ENCODE data around the gene FOXO3.

The FOXO3 gene

DNA sequence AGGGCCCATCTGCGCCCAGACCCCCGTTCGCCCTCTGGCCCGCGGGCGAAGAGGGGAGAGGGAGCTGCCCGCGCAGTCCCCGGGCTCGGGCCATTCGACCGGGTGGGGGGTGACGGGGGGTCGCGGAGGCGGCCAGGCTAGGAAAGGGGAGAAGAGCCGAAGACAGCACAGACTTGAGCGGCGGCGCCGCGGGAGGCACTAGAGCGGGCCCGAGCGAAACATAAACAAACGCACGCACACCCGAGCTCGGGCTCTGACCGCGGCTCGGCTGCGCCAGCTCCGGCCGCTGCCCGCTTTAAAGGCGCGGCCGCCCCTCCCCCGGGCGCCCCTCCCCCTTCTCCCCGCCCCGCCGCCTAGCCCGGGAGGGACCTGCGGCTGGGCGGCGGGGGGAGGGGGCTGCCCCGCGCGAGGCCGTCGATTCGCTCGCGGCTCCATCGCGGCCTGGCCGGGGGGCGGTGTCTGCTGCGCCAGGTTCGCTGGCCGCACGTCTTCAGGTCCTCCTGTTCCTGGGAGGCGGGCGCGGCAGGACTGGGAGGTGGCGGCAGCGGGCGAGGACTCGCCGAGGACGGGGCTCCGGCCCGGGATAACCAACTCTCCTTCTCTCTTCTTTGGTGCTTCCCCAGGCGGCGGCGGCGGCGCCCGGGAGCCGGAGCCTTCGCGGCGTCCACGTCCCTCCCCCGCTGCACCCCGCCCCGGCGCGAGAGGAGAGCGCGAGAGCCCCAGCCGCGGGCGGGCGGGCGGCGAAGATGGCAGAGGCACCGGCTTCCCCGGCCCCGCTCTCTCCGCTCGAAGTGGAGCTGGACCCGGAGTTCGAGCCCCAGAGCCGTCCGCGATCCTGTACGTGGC lies at the start of gene FOXO3:
TSS of gene FOXO3 (plus strand) at position 455 of the 846 bp plus-strand sequence. CDS start at position 747, 292 bp downstream.
- in situ Hi-C loops (cut with MboI; ENCODE audit: low sequenced_read_pairs), result no loop called here

GRCh38 chr6:108518714-108519576 lies 41.8 kb upstream of the FOXO3 start:
- in situ Hi-C loops (cut with MboI; ENCODE audit: low sequenced_read_pairs), result no loop called here

- in situ Hi-C loops (cut with MboI; ENCODE audit: low sequenced_read_pairs), result loop anchor here (10.0 kb wide), 1 partner anchor 407 kb away; no protein-coding TSS in a partner anchor
Observed at GRCh38 chr6:108521616-108522107, 39.1 kb upstream of the FOXO3 start.

DNA sequence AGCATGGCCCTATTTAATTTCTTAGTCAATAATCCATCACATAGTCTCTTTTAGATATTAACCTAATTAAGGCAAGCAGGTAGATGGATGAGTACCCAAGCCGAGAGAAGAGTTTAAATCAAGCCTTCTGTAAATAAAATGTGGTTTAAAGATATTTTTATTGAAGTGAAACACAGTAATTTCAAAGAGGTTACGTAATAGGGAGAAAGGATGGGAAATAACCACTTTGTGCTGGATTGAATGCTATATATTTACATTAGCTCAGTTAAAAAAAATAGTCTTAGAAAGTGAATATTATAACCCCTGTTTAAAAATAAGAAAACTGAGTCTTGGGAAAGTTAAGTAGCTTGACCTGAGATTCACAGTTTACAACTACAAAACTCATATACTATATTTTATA lies 37.0 kb upstream of the FOXO3 start:
- in situ Hi-C loops (cut with MboI; ENCODE audit: low sequenced_read_pairs), result loop anchor here (10.0 kb wide), 1 partner anchor 409 kb away; no protein-coding TSS in a partner anchor

DNA sequence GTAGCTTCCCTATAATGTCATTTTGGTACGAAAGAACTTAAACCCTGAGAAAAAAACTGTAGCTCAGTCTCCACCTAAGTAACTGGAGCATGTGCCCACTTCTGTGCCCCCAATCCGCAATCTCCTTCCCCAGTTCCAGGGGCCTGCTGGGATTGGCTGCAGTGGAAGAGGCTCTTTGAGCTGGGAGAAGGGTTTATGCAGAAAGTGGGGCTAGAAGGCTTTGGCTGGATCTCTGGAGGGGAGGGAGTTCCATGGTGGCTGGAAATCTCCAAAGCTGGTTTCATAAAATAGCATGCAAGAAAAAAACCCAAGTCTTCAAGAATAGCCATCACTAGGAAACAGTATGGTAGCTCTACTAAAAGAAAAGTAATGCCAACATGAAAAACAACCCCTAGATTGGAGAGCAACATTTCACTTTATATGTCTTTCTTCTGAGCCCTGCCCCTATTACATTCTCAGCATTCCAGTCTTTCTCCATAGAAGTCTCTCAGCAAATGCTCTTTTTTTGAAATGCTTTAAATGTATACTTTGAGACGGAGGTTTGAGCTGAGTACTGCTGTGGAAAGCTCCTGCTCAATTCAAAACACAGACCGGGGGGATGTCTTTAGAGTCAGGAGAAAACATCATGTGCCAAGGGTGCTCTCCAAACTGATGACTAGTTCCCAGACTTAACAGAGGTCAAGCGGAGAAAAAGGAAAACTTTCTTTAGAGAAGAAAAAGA lies 36.0 kb upstream of the FOXO3 start:
- in situ Hi-C loops (cut with MboI; ENCODE audit: low sequenced_read_pairs), result loop anchor here (10.0 to 25.0 kb wide), 2 partner anchors 410 to 863 kb away; partner anchors contain the start of gene CD164

- in situ Hi-C loops (cut with MboI; ENCODE audit: low sequenced_read_pairs), result loop anchor here (10.0 to 25.0 kb wide), 2 partner anchors 412 to 861 kb away; partner anchors contain the start of gene CD164
Observed at GRCh38 chr6:108526739-108527174, 34.0 kb upstream of the FOXO3 start.

DNA sequence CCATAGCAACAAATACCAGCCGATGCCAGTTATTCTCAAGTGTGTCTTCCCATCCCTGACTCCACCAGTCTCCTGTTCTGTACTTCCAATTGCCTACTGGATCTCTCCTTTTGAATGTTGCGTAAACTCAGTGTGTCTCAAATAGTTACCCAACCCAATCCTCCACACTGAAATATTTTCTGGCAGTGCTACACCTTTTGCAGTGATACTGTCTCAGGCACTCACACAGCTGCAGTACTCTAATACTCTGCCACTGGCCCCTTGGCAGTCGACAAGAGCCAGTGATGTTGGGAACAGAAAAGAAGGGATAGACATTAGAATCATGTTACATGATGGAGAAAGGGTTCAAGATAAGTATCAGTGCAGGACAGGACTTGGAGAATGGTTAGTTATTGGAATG lies 31.8 kb upstream of the FOXO3 start:
- in situ Hi-C loops (cut with MboI; ENCODE audit: low sequenced_read_pairs), result loop anchor here (10.0 to 25.0 kb wide), 2 partner anchors 414 to 858 kb away; partner anchors contain the start of gene CD164

- in situ Hi-C loops (cut with MboI; ENCODE audit: low sequenced_read_pairs), result loop anchor here (25.0 kb wide), 1 partner anchor 856 kb away; the partner anchor contains the start of gene CD164
Observed at GRCh38 chr6:108531332-108531731, 29.4 kb upstream of the FOXO3 start.

DNA sequence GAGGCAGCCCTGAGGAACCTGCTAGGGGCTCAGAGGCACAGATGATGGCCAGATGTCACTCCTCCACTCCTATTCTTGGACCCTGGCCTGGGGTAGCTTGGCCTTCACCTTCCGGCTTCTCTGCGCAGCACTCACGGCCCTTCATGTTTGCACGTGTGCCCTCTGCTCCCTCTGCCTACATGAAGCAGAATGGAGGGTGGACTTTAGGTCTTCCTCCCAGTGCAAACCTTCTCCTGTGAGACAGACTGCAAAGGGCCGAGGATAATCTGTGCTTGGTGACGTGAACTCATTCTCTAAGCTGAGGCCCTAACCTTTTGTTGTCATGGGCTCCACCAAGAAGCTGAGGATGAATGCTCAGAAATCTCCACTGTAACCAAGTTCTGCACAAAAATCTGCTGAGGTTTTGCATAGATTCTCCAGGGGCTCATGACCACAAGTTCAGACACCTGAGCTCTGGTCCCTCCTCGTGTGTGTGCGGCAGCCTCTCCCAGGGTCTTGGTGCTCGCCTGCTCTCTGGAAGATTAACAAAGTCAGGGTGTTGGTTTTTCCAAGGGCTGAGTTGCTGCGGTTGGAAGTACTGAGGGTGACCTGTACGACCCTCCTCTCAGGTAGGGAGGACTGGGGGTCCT lies 25.5 kb upstream of the FOXO3 start:
- in situ Hi-C loops (cut with MboI; ENCODE audit: low sequenced_read_pairs), result loop anchor here (25.0 kb wide), 1 partner anchor 852 kb away; the partner anchor contains the start of gene CD164

DNA sequence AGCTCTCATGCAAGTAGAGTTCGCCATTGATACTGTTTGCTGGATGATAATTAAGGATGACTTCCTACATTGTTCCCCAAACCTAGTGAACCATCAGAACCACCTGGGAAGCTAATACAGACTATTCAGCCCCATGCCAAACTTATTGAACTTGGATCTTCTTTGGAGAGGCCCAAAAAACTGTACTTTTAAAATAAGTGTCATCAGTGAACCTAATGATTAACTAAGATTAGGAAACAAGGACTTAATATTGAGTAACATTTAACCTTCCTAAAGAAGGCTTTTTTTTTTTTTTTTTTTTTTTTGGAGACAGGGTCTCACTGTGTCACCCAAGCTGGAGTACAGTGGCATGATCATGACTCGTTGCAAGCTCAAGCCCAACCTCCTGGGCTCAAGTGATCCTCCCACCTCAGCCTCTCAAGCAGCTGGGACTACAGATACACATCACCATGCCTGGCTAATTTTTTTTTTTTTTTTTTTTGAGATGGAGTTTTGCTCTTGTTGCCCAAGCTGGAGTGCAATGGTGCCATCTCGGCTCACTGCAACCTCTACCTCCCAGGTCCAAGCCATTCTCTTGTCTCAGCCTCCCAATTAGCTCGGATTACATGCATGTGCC lies 24.7 kb upstream of the FOXO3 start:
- in situ Hi-C loops (cut with MboI; ENCODE audit: low sequenced_read_pairs), result loop anchor here (25.0 kb wide), 1 partner anchor 851 kb away; the partner anchor contains the start of gene CD164

- in situ Hi-C loops (cut with MboI; ENCODE audit: low sequenced_read_pairs), result loop anchor here (5.0 to 25.0 kb wide), 4 partner anchors 243 to 845 kb away; partner anchors contain the start of gene CD164
Observed at GRCh38 chr6:108541843-108542759, 18.6 kb upstream of the FOXO3 start.

DNA sequence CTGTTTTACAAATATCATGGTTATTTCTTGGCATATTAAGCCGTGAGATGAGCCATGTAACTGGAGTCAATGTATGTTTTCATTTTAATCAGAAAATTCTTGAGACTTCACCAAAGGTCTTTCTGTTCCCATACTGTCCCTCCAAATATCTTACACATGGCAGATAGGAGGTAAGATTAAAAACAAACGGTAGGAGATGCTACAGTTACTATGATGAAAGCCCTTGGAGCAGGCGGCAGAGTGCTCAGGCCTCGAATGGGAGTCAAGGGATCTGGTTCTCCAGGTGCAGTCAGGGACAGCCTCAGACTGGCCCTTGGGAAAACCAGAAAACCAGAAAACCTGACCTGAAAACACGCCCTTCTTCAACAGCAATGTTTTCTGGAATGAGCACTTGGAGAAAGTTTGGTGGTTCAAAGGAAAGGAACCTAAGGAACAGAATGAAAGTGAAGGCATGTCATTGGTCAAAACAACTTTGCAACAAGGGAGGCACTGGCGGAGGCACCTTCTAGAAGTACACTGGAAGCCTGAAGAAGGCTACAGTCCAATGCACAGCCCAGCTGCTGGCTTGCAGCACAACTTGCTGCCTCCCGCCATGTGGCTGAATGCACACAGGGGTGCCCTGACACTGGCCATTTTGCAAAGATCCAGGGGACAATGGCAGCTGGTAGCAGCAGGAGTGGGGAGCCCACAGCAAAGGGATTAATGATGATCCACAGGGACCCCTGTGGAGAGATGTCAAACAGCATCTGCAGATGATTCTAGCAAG lies 17.4 kb upstream of the FOXO3 start:
- in situ Hi-C loops (cut with MboI; ENCODE audit: low sequenced_read_pairs), result loop anchor here (5.0 to 25.0 kb wide), 4 partner anchors 241 to 844 kb away; partner anchors contain the start of gene CD164

- in situ Hi-C loops (cut with MboI; ENCODE audit: low sequenced_read_pairs), result loop anchor here (5.0 to 25.0 kb wide), 4 partner anchors 240 to 843 kb away; partner anchors contain the start of gene CD164
Observed at GRCh38 chr6:108544606-108545005, 16.1 kb upstream of the FOXO3 start.

GRCh38 chr6:108546079-108547049 lies 14.4 kb upstream of the FOXO3 start:
- in situ Hi-C loops (cut with MboI; ENCODE audit: low sequenced_read_pairs), result loop anchor here (10.0 to 25.0 kb wide), 3 partner anchors 238 to 841 kb away; partner anchors contain the start of gene CD164

DNA sequence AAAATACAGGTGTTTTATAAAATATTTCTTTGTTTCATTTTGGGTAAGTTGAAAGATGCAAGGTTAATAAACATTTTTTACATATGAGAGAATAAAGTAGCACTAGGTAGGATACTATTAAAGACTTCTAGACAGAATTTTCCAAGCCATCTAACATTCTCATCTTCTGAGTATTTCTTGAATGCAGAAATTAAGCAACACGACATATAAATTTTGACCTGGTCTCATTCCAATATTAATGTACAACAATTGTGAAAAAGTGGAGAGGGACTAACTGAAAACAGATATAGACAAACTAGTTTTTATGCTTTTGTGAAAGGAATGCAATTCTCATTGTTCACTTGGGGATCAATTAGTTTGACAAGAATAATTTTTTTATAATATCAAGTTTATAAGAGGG lies 11.5 kb upstream of the FOXO3 start:
- in situ Hi-C loops (cut with MboI; ENCODE audit: low sequenced_read_pairs), result loop anchor here (10.0 to 25.0 kb wide), 3 partner anchors 236 to 838 kb away; partner anchors contain the start of gene CD164

GRCh38 chr6:108549741-108550140 lies 11.0 kb upstream of the FOXO3 start:
- in situ Hi-C loops (cut with MboI; ENCODE audit: low sequenced_read_pairs), result loop anchor here (10.0 to 25.0 kb wide), 3 partner anchors 235 to 838 kb away; partner anchors contain the start of gene CD164
